SK-N-SH treated with all-trans-retinoic acid at 6 μM for 48 hours (cell line): ENCODE results near the gene CHID1.

Experiments used
- ATAC-seq: fragments of 200-7000 bp; cut with Tn5 transposase; 3 replicates; pipeline ENCODE4 v1.9.1; 2020; ENCODE audit warnings: mild to moderate bottlenecking, moderate library complexity
- ARNTL ChIP-seq: fragments of 450-650 bp; formaldehyde crosslinking; IDR thresholded peaks from 2 replicates; pipeline ENCODE4 v1.5.0; 2020; ENCODE audit warnings: low read depth, mild to moderate bottlenecking, moderate library complexity, borderline replicate concordance
- BACH2 ChIP-seq: fragments of 250-450 bp; sonication (Bioruptor Pico); IDR thresholded peaks from 2 replicates; pipeline ENCODE4 v1.9.0; 2021; ENCODE audit warnings: mild to moderate bottlenecking, borderline replicate concordance
- CSDC2 ChIP-seq: fragments of 250-450 bp; sonication (Bioruptor Pico); IDR thresholded peaks from 2 replicates; pipeline ENCODE4 v1.5.0; 2020; ENCODE audit warnings: mild to moderate bottlenecking, moderate library complexity
- ESRRG ChIP-seq: fragments of 250-450 bp; sonication (Bioruptor Pico); IDR thresholded peaks from 2 replicates; pipeline ENCODE4 v1.6.1; 2021; ENCODE audit warnings: mild to moderate bottlenecking
- GLIS3 ChIP-seq: fragments of 250-450 bp; sonication (Bioruptor Pico); IDR thresholded peaks from 2 replicates; pipeline ENCODE4 v1.5.0; 2020; ENCODE audit warnings: mild to moderate bottlenecking, moderate library complexity
- OSR1 ChIP-seq: fragments of 250-450 bp; sonication (Bioruptor Pico); IDR thresholded peaks from 2 replicates; pipeline ENCODE4 v1.8.0; 2022; ENCODE audit warnings: moderate library complexity, mild to moderate bottlenecking, inconsistent platforms
- PPARA ChIP-seq: fragments of 250-450 bp; sonication (Bioruptor Pico); IDR thresholded peaks from 2 replicates; pipeline ENCODE4 v1.5.0; 2020; ENCODE audit warnings: mild to moderate bottlenecking, borderline replicate concordance
- RARB ChIP-seq: fragments of 250-450 bp; sonication (Bioruptor Pico); IDR thresholded peaks from 2 replicates; pipeline ENCODE4 v1.8.0; 2021; ENCODE audit warnings: mild to moderate bottlenecking, moderate library complexity
- SNAI2 ChIP-seq: fragments of 250-450 bp; sonication (Bioruptor Pico); IDR thresholded peaks from 2 replicates; pipeline ENCODE4 v1.5.0; 2020; ENCODE audit warnings: mild to moderate bottlenecking, moderate library complexity
- TCF4 ChIP-seq: fragments of 250-450 bp; sonication (Bioruptor Pico); IDR thresholded peaks from 2 replicates; pipeline ENCODE4 v1.8.0; 2021; ENCODE audit warnings: mild to moderate bottlenecking, moderate library complexity, borderline replicate concordance
- TOX ChIP-seq: fragments of 250-450 bp; sonication (Bioruptor Pico); IDR thresholded peaks from 2 replicates; pipeline ENCODE4 v1.8.0; 2021; ENCODE audit warnings: mild to moderate bottlenecking, moderate library complexity, borderline replicate concordance
- ZC3H10 ChIP-seq: fragments of 250-450 bp; sonication (Bioruptor Pico); IDR thresholded peaks from 2 replicates; pipeline ENCODE4 v1.5.1; 2021; ENCODE audit warnings: mild to moderate bottlenecking, moderate library complexity
- ZFP3 ChIP-seq: fragments of 250-450 bp; sonication (Bioruptor Pico); IDR thresholded peaks from 2 replicates; pipeline ENCODE4 v1.5.0; 2020; ENCODE audit warnings: mild to moderate bottlenecking, moderate library complexity
- ZFP30 ChIP-seq: fragments of 450-650 bp; formaldehyde crosslinking; IDR thresholded peaks from 2 replicates; pipeline ENCODE4 v1.5.0; 2022; ENCODE audit warnings: mild to moderate bottlenecking, moderate library complexity
- ZNF565 ChIP-seq: fragments of 450-650 bp; formaldehyde crosslinking; conservative IDR thresholded peaks from 2 replicates; pipeline ENCODE4 v1.5.0; 2020; ENCODE audit warnings: low read depth, mild to moderate bottlenecking, moderate library complexity
- ZNF8 ChIP-seq: fragments of 450-650 bp; formaldehyde crosslinking; IDR thresholded peaks from 2 replicates; pipeline ENCODE4 v1.5.0; 2020; ENCODE audit warnings: mild to moderate bottlenecking, moderate library complexity
- TF ChIP-seq, protein P1 (sequence below): fragments of 250-450 bp; sonication (Bioruptor Pico); IDR thresholded peaks from 2 replicates; pipeline ENCODE4 v1.5.1; 2021; ENCODE audit warnings: mild to moderate bottlenecking, moderate library complexity
- TF ChIP-seq, protein P2 (sequence below): fragments of 250-450 bp; sonication (Bioruptor Pico); IDR thresholded peaks from 2 replicates; pipeline ENCODE4 v1.8.0; 2020; ENCODE audit warnings: mild to moderate bottlenecking, moderate library complexity, borderline replicate concordance
- TF ChIP-seq, protein P3 (sequence below): fragments of 250-450 bp; sonication (Bioruptor Pico); IDR thresholded peaks from 2 replicates; pipeline ENCODE4 v1.5.0; 2020; ENCODE audit warnings: mild to moderate bottlenecking, moderate library complexity

Gene CHID1

DNA sequence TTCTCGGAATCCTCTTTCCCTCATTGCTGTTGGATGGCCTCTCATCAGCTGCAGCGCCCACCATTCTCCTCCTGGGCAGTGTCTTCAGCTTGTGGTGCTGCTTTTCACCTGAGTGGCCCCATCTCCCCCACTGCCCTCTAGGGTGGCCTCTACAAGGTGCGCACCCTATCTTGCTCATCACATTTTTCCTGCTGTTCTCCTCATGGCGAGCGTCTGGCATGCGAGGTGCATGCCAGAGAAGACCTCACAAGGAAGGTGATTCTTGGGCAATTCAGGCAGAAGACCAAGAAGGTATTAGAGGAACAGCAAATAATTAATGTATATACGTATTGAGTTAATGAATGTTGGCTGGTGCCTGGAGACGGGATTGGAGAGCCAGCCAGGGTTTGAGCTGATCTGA, 18.2 kb upstream of the CHID1 start:
- TF ChIP-seq, protein P1, sequence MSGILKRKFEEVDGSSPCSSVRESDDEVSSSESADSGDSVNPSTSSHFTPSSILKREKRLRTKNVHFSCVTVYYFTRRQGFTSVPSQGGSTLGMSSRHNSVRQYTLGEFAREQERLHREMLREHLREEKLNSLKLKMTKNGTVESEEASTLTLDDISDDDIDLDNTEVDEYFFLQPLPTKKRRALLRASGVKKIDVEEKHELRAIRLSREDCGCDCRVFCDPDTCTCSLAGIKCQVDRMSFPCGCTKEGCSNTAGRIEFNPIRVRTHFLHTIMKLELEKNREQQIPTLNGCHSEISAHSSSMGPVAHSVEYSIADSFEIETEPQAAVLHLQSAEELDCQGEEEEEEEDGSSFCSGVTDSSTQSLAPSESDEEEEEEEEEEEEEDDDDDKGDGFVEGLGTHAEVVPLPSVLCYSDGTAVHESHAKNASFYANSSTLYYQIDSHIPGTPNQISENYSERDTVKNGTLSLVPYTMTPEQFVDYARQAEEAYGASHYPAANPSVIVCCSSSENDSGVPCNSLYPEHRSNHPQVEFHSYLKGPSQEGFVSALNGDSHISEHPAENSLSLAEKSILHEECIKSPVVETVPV (CRISPR knock-in tag): no peak
- TF ChIP-seq TOX (CRISPR knock-in tag): no peak
- ATAC-seq: no peak

DNA sequence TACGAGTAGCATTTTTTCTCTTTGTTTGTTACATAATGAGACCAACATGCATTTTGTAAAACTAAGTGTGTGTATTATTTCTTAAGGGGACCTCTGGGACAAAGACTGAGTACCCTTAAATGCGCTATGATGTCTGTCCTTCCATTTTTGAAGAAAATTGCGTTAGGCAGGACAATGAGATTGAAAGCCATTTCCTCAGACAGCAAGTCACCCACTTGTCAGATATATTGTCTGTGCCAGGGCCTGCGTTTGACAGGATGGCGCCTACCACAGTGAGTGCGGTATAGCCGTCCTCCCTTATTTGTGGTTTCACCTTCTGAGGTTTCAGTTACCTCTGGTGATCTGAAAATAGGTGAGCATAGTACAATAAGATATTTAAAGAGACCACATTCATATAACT, 17.3 kb upstream of the CHID1 start:
- ATAC-seq: no peak
- TF ChIP-seq PPARA (CRISPR knock-in tag): no peak
- TF ChIP-seq ZNF8 (CRISPR knock-in tag): no peak
- TF ChIP-seq CSDC2 (CRISPR knock-in tag): no peak
- TF ChIP-seq, protein P2, sequence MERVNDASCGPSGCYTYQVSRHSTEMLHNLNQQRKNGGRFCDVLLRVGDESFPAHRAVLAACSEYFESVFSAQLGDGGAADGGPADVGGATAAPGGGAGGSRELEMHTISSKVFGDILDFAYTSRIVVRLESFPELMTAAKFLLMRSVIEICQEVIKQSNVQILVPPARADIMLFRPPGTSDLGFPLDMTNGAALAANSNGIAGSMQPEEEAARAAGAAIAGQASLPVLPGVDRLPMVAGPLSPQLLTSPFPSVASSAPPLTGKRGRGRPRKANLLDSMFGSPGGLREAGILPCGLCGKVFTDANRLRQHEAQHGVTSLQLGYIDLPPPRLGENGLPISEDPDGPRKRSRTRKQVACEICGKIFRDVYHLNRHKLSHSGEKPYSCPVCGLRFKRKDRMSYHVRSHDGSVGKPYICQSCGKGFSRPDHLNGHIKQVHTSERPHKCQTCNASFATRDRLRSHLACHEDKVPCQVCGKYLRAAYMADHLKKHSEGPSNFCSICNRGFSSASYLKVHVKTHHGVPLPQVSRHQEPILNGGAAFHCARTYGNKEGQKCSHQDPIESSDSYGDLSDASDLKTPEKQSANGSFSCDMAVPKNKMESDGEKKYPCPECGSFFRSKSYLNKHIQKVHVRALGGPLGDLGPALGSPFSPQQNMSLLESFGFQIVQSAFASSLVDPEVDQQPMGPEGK (CRISPR knock-in tag): no peak
- no peak for TF ChIP-seq ZFP3 (CRISPR knock-in tag)
- TF ChIP-seq, all 23 proteins: peak for 0

DNA sequence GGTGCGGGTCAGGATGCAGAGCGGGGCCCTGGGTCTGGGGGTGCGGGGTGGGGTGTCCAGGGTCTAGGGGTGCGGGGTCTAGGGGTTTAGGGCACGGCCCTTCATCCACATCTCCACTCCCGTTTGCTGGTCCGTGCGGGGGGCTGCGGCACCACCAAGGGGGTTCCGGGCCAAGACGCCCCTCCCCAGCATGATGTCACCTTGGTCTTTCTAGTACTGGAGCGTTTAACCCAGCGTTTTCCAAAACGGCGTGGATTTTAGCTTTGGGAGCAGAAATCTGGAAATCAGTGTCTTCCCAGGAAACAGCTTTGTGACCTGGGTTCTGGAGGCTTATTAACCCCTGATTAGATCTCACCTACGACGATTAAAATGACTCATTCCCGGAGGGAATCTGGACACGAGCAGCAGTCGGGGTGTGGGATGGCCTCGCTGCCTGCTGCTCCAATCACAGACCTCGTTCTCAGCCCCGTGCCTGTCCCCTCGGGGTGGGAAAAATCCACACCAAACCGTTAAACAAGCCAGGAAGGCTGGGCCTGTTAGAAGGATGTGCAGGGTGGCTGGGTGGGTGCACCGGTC, 15.8 kb upstream of the CHID1 start:
- no peak for TF ChIP-seq TCF4 (CRISPR knock-in tag)
- TF ChIP-seq ZFP3 (CRISPR knock-in tag): no peak
- TF ChIP-seq ARNTL: no peak
- no peak for TF ChIP-seq RARB (CRISPR knock-in tag)
- TF ChIP-seq, protein P2 (CRISPR knock-in tag): no peak
- TF ChIP-seq SNAI2 (CRISPR knock-in tag): no peak
- TF ChIP-seq PPARA (CRISPR knock-in tag): no peak
- TF ChIP-seq CSDC2 (CRISPR knock-in tag): no peak
- no peak for TF ChIP-seq GLIS3 (CRISPR knock-in tag)
- peak; percentile 79 for ATAC-seq

DNA sequence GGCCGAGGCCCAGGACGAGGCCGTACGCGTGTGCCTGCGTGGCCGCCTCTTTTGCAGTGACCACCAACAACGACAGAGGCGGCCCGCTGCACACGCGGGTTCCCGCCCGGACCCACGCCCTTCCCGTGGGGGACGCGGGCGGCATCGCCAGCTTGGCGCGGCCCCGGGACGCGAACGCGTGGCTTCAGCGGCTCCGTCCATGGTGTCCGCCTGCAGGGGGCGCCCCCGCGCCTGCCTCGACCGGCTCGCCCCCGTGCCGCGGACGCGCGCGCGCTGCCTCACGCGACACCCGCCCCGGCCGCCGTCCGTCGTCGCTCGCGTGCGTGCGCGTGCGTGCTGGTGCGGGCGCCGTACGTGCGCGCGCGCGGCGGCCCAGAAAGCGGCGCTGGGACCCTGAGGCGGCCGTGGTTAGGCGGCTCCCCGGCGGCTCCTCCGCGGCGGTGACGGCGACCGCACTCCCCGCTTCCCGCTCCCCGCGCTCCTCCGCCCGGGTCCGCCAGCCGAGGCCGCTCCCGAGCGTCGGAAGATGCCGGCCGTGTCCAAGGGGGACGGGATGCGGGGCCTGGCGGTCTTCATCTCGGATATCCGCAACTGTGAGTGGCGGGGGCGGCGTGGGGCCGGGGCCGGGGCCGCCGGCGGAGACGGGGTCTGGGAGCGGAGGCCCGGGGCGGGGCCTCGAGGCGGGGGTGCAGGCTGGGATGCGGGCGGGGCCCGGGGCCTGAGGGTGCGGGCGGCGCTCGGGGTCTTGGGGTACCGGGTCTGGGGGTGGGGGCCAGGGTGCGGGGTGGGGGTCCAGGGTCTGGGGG, 15.1 kb upstream of the CHID1 start, which contains the start of gene AP2A2:
AP2A2 (plus strand) TSS at position 375 of the 806 bp plus-strand sequence; CDS start at position 527, 152 bp downstream.
- peak; percentile 76 for ATAC-seq
- TF ChIP-seq ZNF565: no peak
- no peak for TF ChIP-seq ZNF8 (CRISPR knock-in tag)
- TF ChIP-seq, protein P3, sequence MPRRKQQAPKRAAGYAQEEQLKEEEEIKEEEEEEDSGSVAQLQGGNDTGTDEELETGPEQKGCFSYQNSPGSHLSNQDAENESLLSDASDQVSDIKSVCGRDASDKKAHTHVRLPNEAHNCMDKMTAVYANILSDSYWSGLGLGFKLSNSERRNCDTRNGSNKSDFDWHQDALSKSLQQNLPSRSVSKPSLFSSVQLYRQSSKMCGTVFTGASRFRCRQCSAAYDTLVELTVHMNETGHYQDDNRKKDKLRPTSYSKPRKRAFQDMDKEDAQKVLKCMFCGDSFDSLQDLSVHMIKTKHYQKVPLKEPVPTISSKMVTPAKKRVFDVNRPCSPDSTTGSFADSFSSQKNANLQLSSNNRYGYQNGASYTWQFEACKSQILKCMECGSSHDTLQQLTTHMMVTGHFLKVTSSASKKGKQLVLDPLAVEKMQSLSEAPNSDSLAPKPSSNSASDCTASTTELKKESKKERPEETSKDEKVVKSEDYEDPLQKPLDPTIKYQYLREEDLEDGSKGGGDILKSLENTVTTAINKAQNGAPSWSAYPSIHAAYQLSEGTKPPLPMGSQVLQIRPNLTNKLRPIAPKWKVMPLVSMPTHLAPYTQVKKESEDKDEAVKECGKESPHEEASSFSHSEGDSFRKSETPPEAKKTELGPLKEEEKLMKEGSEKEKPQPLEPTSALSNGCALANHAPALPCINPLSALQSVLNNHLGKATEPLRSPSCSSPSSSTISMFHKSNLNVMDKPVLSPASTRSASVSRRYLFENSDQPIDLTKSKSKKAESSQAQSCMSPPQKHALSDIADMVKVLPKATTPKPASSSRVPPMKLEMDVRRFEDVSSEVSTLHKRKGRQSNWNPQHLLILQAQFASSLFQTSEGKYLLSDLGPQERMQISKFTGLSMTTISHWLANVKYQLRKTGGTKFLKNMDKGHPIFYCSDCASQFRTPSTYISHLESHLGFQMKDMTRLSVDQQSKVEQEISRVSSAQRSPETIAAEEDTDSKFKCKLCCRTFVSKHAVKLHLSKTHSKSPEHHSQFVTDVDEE (CRISPR knock-in tag): peak; percentile 98
- TF ChIP-seq SNAI2 (CRISPR knock-in tag): peak; percentile 95
- TF ChIP-seq GLIS3 (CRISPR knock-in tag): no peak
- peak; percentile 88; the same call in 1 of the 2 replicates for TF ChIP-seq BACH2 (CRISPR knock-in tag)
- peak; percentile 85; the same call in 1 of the 2 replicates for TF ChIP-seq PPARA (CRISPR knock-in tag)
- TF ChIP-seq ZFP3 (CRISPR knock-in tag): peak; percentile 64; the same call in 1 of the 2 replicates
- TF ChIP-seq OSR1 (CRISPR knock-in tag): peak; percentile 86; the same call in 1 of the 2 replicates
- TF ChIP-seq ESRRG (CRISPR knock-in tag): no peak
- TF ChIP-seq ZC3H10 (CRISPR knock-in tag): peak; percentile 54; the same call in 1 of the 2 replicates
- TF ChIP-seq ZFP30 (CRISPR knock-in tag): peak; percentile 55; the same call in 1 of the 2 replicates
- peak; percentile 98 for TF ChIP-seq CSDC2 (CRISPR knock-in tag)
- TF ChIP-seq, protein P1 (CRISPR knock-in tag): no peak
- TF ChIP-seq TCF4 (CRISPR knock-in tag): no peak
- no peak for TF ChIP-seq TOX (CRISPR knock-in tag)
- TF ChIP-seq, protein P2 (CRISPR knock-in tag): no peak
